HG03097 (cell line): ENCODE results near the gene PAPSS2.

Experiments used
- ATAC-seq: cut with Tn5 transposase; IDR thresholded peaks from one replicate; pipeline ENCODE4 v1.9.1; 2021; ENCODE audit not compliant: unreplicated experiment, low FRiP score

PAPSS2 gene

GRCh38 chr10:87668324-87669074 lies 8.8 kb downstream of the PAPSS2 start:
- ATAC-seq = no peak

- ATAC-seq = no peak
Observed at GRCh38 chr10:87669752-87670151, 10.1 kb downstream of the PAPSS2 start.

- ATAC-seq = no peak
Observed at GRCh38 chr10:87670586-87670985, 10.9 kb downstream of the PAPSS2 start.

GRCh38 chr10:87671139-87671815 lies 11.6 kb downstream of the PAPSS2 start:
- no peak for ATAC-seq

- no peak for ATAC-seq
Observed at GRCh38 chr10:87672551-87672950, 12.9 kb downstream of the PAPSS2 start.

- no peak for ATAC-seq
Observed at GRCh38 chr10:87674943-87675342, 15.3 kb downstream of the PAPSS2 start.

GRCh38 chr10:87675396-87676376 lies 16.0 kb downstream of the PAPSS2 start:
- no peak for ATAC-seq

- ATAC-seq = no peak
Observed at GRCh38 chr10:87677595-87677994, 17.9 kb downstream of the PAPSS2 start.

- ATAC-seq = no peak
Observed at GRCh38 chr10:87678302-87678701, 18.6 kb downstream of the PAPSS2 start.

GRCh38 chr10:87683356-87683755 lies 23.7 kb downstream of the PAPSS2 start:
- ATAC-seq = no peak

GRCh38 chr10:87684001-87684638 lies 24.4 kb downstream of the PAPSS2 start:
- ATAC-seq = no peak

- ATAC-seq = no peak
Observed at GRCh38 chr10:87685832-87686574, 26.3 kb downstream of the PAPSS2 start.

GRCh38 chr10:87691506-87692070 lies 31.9 kb downstream of the PAPSS2 start:
- ATAC-seq = no peak

GRCh38 chr10:87692956-87693484 lies 33.3 kb downstream of the PAPSS2 start:
- no peak for ATAC-seq

- no peak for ATAC-seq
Observed at GRCh38 chr10:87694011-87694794, 34.5 kb downstream of the PAPSS2 start.

- no peak for ATAC-seq
Observed at GRCh38 chr10:87695074-87695473, 35.4 kb downstream of the PAPSS2 start.

GRCh38 chr10:87696922-87697745 lies 37.5 kb downstream of the PAPSS2 start:
- ATAC-seq = no peak
